AG04450 (cell line): ENCODE measurements around the gene TGFBR2. TPM values are rescaled to one million over a fixed set of nuclear protein-coding genes. Genes with fewer than 3 reads are reported as not detected.

Experiments
- CTCF ChIA-PET: fragments of 300-600, 350-600 bp; formaldehyde crosslinking; extraction: SDS; loops from one replicate; lab custom pipeline; 2022; ENCODE audit warnings: antibody characterized with exemption, inconsistent platforms; lab: Charles Lee
- POLR2A ChIA-PET: fragments of 350-600 bp; formaldehyde crosslinking; extraction: SDS; loops from one replicate; lab custom pipeline; 2021; ENCODE audit warnings: antibody characterized with exemption, inconsistent platforms; lab: Yijun Ruan, JAX
- DNase-seq: peaks from one replicate; pipeline ENCODE4 v3.0.0-alpha.2; 2011; ENCODE audit warnings: low read depth, low spot score
- H3K27ac ChIP-seq: one replicate; pipeline ENCODE4 v1.5.1; 2012; ENCODE audit warnings: low read depth, low read length, control low read depth
- H3K27me3 ChIP-seq: one replicate; pipeline ENCODE4 v1.6.0; 2012; ENCODE audit warnings: low read length; ENCODE audit not compliant: control insufficient read depth, insufficient read depth
- H3K4me3 ChIP-seq: 2 replicates; pipeline ENCODE4 v1.5.1; 2011; ENCODE audit warnings: mild to moderate bottlenecking, low read depth, low read length, control low read depth
- H3K9me3 ChIP-seq: 2 replicates; pipeline ENCODE4 v1.5.1; 2012; ENCODE audit warnings: low read length; ENCODE audit not compliant: control insufficient read depth, insufficient read depth
- polyA plus RNA-seq: library from polyadenylated mRNA; depleted of rRNA; stranded (reverse); fragments of >200 nt; gene quantifications from 2 replicates; pipeline ENCODE4 v1.2.3, GENCODE V29; 2011
- TF ChIP-seq, protein P1 (sequence below): IDR thresholded peaks from 2 replicates; pipeline ENCODE4 v1.5.1; 2011; ENCODE audit warnings: low read depth, low read length, control low read depth, inconsistent platforms

The TGFBR2 gene
- polyA plus RNA-seq, 1 experiment, result 158 TPM

- ChIA-PET POLR2A (interaction anchor here (0.6 to 1.4 kb wide), 3 partner anchors 19 to 76 kb away, joined by 3 to 6 read pairs (median 4); partner anchors contain the start of gene TGFBR2), CTCF (interaction anchor here (0.8 kb wide), 1 partner anchor 11 kb away, joined by 7 read pairs; no protein-coding TSS in a partner anchor)
- DNase-seq, result no peak
- Histone ChIP-seq H3K4me3 (no peak overlapping the region), H3K27ac (no peak overlapping the region), H3K27me3 (no peaks in the 10 kb centered on the region), H3K9me3 (no peaks in the 10 kb centered on the region)
- TF ChIP-seq, protein P1, sequence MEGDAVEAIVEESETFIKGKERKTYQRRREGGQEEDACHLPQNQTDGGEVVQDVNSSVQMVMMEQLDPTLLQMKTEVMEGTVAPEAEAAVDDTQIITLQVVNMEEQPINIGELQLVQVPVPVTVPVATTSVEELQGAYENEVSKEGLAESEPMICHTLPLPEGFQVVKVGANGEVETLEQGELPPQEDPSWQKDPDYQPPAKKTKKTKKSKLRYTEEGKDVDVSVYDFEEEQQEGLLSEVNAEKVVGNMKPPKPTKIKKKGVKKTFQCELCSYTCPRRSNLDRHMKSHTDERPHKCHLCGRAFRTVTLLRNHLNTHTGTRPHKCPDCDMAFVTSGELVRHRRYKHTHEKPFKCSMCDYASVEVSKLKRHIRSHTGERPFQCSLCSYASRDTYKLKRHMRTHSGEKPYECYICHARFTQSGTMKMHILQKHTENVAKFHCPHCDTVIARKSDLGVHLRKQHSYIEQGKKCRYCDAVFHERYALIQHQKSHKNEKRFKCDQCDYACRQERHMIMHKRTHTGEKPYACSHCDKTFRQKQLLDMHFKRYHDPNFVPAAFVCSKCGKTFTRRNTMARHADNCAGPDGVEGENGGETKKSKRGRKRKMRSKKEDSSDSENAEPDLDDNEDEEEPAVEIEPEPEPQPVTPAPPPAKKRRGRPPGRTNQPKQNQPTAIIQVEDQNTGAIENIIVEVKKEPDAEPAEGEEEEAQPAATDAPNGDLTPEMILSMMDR, result no peak
Measured at GRCh38 chr3:30682434-30683155, 76.2 kb downstream of the TGFBR2 start.

GRCh38 chr3:30683769-30684168, 77.4 kb downstream of the TGFBR2 start:
- CTCF ChIA-PET, result interaction anchor here (0.7 to 2.2 kb wide), 2 partner anchors 10 to 25 kb away, joined by 3 to 11 read pairs; no protein-coding TSS in a partner anchor
- no peak for DNase-seq
- H3K4me3 ChIP-seq, result no peak overlapping the region
- TF ChIP-seq, protein P1, result no peak
- H3K27me3 ChIP-seq, result no peaks in the 10 kb centered on the region
- no peaks in the 10 kb centered on the region for H3K9me3 ChIP-seq
- H3K27ac ChIP-seq, result no peak overlapping the region
- POLR2A ChIA-PET, result no interaction called here

DNA sequence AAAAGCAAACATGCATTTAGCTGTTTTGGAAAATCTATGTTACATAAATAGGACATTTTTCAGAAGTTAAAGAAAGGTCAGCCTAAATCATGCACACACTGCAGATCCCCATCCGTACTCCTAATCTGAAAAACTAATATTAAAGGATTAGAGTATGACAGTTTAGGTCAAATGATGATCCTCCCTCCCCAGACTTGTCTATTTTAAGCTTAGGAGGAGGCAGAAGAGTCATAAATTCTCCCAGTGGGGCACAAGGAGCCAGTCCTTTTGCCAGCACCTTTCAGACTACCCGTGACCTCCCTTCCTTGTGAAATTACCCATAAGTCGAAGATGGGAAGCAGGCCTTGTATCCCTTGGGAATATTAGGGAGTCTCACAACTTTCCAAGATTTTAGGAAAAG, 78.0 kb downstream of the TGFBR2 start:
- ChIA-PET CTCF (interaction anchor here (2.2 kb wide), 1 partner anchor 9 kb away, joined by 11 read pairs; no protein-coding TSS in a partner anchor), POLR2A (no interaction called here)
- no peak for DNase-seq
- no peak overlapping the region for H3K4me3 ChIP-seq
- H3K9me3 ChIP-seq, result no peaks in the 10 kb centered on the region
- no peak overlapping the region for H3K27ac ChIP-seq
- TF ChIP-seq, protein P1, result no peak
- H3K27me3 ChIP-seq, result no peaks in the 10 kb centered on the region

DNA sequence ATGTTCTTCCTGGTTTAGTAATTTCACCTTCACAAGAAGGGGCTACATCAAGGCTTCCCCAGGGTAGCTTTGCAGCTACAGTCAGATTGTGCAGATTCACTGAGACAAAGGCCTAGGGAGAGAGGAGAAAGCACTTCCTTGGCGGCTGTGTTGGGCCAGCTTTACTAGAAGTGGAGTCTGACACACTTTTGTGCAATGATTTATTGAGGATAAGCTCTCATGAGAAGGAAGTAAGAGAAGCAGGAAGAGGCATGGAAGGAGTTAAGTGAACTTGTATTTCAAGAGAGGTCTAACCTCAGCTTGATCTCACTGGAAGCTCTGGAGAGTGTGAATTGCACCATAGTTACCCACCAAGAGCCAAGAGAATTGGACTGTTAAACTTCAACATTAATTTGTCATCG, 78.9 kb downstream of the TGFBR2 start:
- H3K4me3 ChIP-seq, result no peak overlapping the region

DNA sequence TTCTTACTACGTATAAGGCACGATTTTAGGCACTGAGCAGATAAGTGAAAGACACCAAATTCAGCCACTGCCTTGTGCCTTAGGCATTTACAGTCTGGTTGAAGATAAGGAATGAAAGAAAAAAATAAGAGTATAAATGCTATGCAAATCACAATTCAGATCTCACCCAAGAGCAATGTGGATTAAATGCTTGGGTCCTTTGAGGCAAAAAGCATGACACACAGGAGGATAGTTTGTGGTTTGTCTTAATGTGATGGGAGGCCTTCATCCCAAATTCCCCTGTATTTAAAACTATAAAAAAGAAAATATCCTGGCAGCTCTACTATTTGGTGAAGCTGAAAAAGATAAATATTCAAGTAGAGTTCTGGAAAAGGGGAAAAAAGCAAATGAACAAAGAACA, 79.8 kb downstream of the TGFBR2 start:
- Histone ChIP-seq H3K9me3 (no peaks in the 10 kb centered on the region), H3K4me3 (no peak overlapping the region), H3K27ac (no peak overlapping the region), H3K27me3 (no peaks in the 10 kb centered on the region)
- no peak for DNase-seq
- CTCF ChIA-PET, result interaction anchor here (1.2 kb wide), 1 partner anchor 487 kb away, joined by 4 read pairs; no protein-coding TSS in a partner anchor
- POLR2A ChIA-PET, result no interaction called here
- TF ChIP-seq, protein P1, result no peak

More for the DNA sequence above, 78.9 kb downstream of the TGFBR2 start:
- CTCF ChIA-PET, result interaction anchor here (1.2 to 2.2 kb wide), 2 partner anchors 8 to 486 kb away, joined by 4 to 11 read pairs; no protein-coding TSS in a partner anchor
- Histone ChIP-seq H3K27me3 (no peaks in the 10 kb centered on the region), H3K9me3 (no peaks in the 10 kb centered on the region), H3K27ac (no peak overlapping the region)
- DNase-seq, result no peak
- TF ChIP-seq, protein P1, result no peak
- POLR2A ChIA-PET, result no interaction called here
